HepG2 (cell line): Measurements from ENCODE around the gene SNF8. TPM values are rescaled to one million over a fixed set of nuclear protein-coding genes. Genes with fewer than 3 reads are reported as not detected.

Source experiments
- CEBPB ChIP-seq: IDR thresholded peaks from 2 replicates; pipeline ENCODE4 v1.6.1; 2011; ENCODE audit warnings: low read depth, low read length, improper control_type of control experiment, borderline replicate concordance
- ESRRA ChIP-seq: sonication (generic); formaldehyde crosslinking; IDR thresholded peaks from 2 replicates; pipeline ENCODE4 v1.5.1; 2020; ENCODE audit warnings: mild to moderate bottlenecking, low read depth, missing genetic modification reagents
- GPN1 ChIP-seq: sonication (generic); formaldehyde crosslinking; IDR thresholded peaks from 2 replicates; pipeline ENCODE4 v1.5.1; 2020; ENCODE audit warnings: missing genetic modification reagents, borderline replicate concordance
- HMG20A ChIP-seq: IDR thresholded peaks from 2 replicates; pipeline ENCODE4 v1.6.1; 2016; ENCODE audit warnings: borderline replicate concordance
- HMG20B ChIP-seq: conservative IDR thresholded peaks from 2 replicates; pipeline ENCODE4 v1.6.1; 2016; ENCODE audit warnings: missing genetic modification reagents, missing compliant biosample characterization
- IRF1 ChIP-seq: sonication (generic); formaldehyde crosslinking; IDR thresholded peaks from 2 replicates; pipeline ENCODE4 v1.4.0; 2020; ENCODE audit warnings: low read depth, mild to moderate bottlenecking, missing genetic modification reagents
- ONECUT2 ChIP-seq: sonication (generic); formaldehyde crosslinking; IDR thresholded peaks from 2 replicates; pipeline ENCODE4 v1.4.0; 2020; ENCODE audit warnings: missing genetic modification reagents
- POLR2AphosphoS5 ChIP-seq: IDR thresholded peaks from 2 replicates; pipeline ENCODE4 v1.6.1; 2012; ENCODE audit warnings: low read depth, low read length
- ZFP36L2 ChIP-seq: sonication (generic); formaldehyde crosslinking; IDR thresholded peaks from 2 replicates; pipeline ENCODE4 v1.4.0; 2020; ENCODE audit warnings: missing genetic modification reagents
- ZMAT3 ChIP-seq: sonication (generic); formaldehyde crosslinking; conservative IDR thresholded peaks from 2 replicates; pipeline ENCODE4 v1.7.0; 2021; ENCODE audit warnings: missing genetic modification reagents
- ZNF543 ChIP-seq: sonication (generic); formaldehyde crosslinking; IDR thresholded peaks from 2 replicates; pipeline ENCODE4 v1.4.0; 2020; ENCODE audit warnings: mild to moderate bottlenecking, missing genetic modification reagents
- ZNF678 ChIP-seq: sonication (generic); formaldehyde crosslinking; IDR thresholded peaks from 2 replicates; pipeline ENCODE4 v1.4.0; 2020; ENCODE audit warnings: mild to moderate bottlenecking, missing genetic modification reagents
- ZNF747 ChIP-seq: sonication (generic); formaldehyde crosslinking; IDR thresholded peaks from 2 replicates; pipeline ENCODE4 v1.8.1; 2023; ENCODE audit warnings: missing genetic modification reagents, mild to moderate bottlenecking, borderline replicate concordance
- ZNF788 ChIP-seq: sonication (generic); formaldehyde crosslinking; IDR thresholded peaks from 2 replicates; pipeline ENCODE4 v1.5.0; 2020; ENCODE audit warnings: mild to moderate bottlenecking, missing genetic modification reagents, borderline replicate concordance
- ZSCAN29 ChIP-seq: sonication (generic); formaldehyde crosslinking; conservative IDR thresholded peaks from 2 replicates; pipeline ENCODE4 v1.4.0; 2020; ENCODE audit warnings: mild to moderate bottlenecking, missing genetic modification reagents
- polyA plus RNA-seq, 8 experiments: library from polyadenylated mRNA; depleted of rRNA in 3 of 8; stranded (reverse) in 7 of 8; unstranded in 1 of 8; fragments of >200 nt; fragmentation: Illumina TruSeq in 4 of 8; extraction: Trizol in 4 of 8; gene quantifications; 2 replicates each; pipeline versions ENCODE4 v1.2.1 to v1.2.3, GENCODE V29; 2011 to 2016; ENCODE audit warnings: low read depth in 4 of 8, missing spikeins in 1 of 8, mixed read lengths in 1 of 8; ENCODE audit not compliant: insufficient read depth in 1 of 8
- total RNA-seq, 5 experiments: library from RNA; depleted of rRNA; stranded (reverse); fragments of >200 nt; fragmentation: Illumina TruSeq; extraction: Trizol; gene quantifications; 2 replicates each; pipeline ENCODE4 v1.2.3, GENCODE V29; 2016; ENCODE audit warnings: low read depth in 1 of 5
- TF ChIP-seq, protein P1 (sequence below): sonication (generic); formaldehyde crosslinking; IDR thresholded peaks from 2 replicates; pipeline ENCODE4 v1.4.0; 2020; ENCODE audit warnings: missing genetic modification reagents
- TF ChIP-seq, protein P2 (sequence below): sonication (generic); formaldehyde crosslinking; IDR thresholded peaks from 2 replicates; pipeline ENCODE4 v1.5.1; 2020; ENCODE audit warnings: missing genetic modification reagents, mild to moderate bottlenecking, borderline replicate concordance
- TF ChIP-seq, protein P3 (sequence below): sonication (generic); formaldehyde crosslinking; IDR thresholded peaks from 2 replicates; pipeline ENCODE4 v1.5.1; 2020; ENCODE audit warnings: mild to moderate bottlenecking, missing genetic modification reagents, borderline replicate concordance
- TF ChIP-seq, protein P4 (sequence below), 2 experiments: sonication (generic) in 1 of 2; formaldehyde crosslinking in 1 of 2; IDR thresholded peaks; 2 replicates each; pipeline versions ENCODE4 v1.5.1 to v1.6.1; 2011 to 2020; ENCODE audit warnings: borderline replicate concordance in 1 of 2, low read depth in 1 of 2, low read length in 1 of 2, mild to moderate bottlenecking in 1 of 2, missing genetic modification reagents in 1 of 2, moderate library complexity in 1 of 2

SNF8 gene
- total and polyA plus RNA-seq, 2 of the 13 experiments (the other 11 are each of a cell fraction or from before 2014, with no cell fraction given) = 114 to 153 TPM

DNA sequence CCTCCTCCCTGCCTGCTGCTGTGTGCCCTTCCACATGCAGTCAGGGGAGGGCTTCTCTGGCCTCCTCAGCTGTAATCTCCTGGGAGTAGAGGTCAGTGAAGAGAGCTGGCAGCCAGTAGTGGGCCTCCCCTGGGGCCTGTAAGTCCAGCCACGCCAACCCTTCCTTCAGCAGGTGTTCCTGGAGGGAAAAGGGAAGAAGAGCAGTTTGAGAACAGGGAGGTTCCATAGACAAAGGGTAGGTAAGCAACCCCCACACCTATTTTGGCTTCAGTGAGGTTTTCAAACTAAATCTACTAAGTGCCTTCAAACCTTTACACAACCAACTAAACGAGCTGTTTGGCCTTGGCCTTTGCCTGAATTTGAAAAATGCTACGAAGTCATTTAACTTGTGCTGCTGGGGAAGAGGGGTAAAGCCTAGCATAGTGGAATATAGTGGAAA, 14.2 kb downstream of the SNF8 start (continued):
- TF ChIP-seq, protein P1, sequence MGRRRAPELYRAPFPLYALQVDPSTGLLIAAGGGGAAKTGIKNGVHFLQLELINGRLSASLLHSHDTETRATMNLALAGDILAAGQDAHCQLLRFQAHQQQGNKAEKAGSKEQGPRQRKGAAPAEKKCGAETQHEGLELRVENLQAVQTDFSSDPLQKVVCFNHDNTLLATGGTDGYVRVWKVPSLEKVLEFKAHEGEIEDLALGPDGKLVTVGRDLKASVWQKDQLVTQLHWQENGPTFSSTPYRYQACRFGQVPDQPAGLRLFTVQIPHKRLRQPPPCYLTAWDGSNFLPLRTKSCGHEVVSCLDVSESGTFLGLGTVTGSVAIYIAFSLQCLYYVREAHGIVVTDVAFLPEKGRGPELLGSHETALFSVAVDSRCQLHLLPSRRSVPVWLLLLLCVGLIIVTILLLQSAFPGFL (CRISPR knock-in tag) = no peak
- TF ChIP-seq IRF1 (CRISPR knock-in tag) = no peak
- TF ChIP-seq, protein P2, sequence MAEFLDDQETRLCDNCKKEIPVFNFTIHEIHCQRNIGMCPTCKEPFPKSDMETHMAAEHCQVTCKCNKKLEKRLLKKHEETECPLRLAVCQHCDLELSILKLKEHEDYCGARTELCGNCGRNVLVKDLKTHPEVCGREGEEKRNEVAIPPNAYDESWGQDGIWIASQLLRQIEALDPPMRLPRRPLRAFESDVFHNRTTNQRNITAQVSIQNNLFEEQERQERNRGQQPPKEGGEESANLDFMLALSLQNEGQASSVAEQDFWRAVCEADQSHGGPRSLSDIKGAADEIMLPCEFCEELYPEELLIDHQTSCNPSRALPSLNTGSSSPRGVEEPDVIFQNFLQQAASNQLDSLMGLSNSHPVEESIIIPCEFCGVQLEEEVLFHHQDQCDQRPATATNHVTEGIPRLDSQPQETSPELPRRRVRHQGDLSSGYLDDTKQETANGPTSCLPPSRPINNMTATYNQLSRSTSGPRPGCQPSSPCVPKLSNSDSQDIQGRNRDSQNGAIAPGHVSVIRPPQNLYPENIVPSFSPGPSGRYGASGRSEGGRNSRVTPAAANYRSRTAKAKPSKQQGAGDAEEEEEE = no peak
- no peak for TF ChIP-seq CEBPB
- TF ChIP-seq ZSCAN29 (CRISPR knock-in tag) = 0 out of 2 replicates have a peak, but pooled peaks have one; percentile 26
- TF ChIP-seq HMG20B (CRISPR knock-in tag) = no peak
- TF ChIP-seq ONECUT2 (CRISPR knock-in tag) = no peak
- TF ChIP-seq, protein P3, sequence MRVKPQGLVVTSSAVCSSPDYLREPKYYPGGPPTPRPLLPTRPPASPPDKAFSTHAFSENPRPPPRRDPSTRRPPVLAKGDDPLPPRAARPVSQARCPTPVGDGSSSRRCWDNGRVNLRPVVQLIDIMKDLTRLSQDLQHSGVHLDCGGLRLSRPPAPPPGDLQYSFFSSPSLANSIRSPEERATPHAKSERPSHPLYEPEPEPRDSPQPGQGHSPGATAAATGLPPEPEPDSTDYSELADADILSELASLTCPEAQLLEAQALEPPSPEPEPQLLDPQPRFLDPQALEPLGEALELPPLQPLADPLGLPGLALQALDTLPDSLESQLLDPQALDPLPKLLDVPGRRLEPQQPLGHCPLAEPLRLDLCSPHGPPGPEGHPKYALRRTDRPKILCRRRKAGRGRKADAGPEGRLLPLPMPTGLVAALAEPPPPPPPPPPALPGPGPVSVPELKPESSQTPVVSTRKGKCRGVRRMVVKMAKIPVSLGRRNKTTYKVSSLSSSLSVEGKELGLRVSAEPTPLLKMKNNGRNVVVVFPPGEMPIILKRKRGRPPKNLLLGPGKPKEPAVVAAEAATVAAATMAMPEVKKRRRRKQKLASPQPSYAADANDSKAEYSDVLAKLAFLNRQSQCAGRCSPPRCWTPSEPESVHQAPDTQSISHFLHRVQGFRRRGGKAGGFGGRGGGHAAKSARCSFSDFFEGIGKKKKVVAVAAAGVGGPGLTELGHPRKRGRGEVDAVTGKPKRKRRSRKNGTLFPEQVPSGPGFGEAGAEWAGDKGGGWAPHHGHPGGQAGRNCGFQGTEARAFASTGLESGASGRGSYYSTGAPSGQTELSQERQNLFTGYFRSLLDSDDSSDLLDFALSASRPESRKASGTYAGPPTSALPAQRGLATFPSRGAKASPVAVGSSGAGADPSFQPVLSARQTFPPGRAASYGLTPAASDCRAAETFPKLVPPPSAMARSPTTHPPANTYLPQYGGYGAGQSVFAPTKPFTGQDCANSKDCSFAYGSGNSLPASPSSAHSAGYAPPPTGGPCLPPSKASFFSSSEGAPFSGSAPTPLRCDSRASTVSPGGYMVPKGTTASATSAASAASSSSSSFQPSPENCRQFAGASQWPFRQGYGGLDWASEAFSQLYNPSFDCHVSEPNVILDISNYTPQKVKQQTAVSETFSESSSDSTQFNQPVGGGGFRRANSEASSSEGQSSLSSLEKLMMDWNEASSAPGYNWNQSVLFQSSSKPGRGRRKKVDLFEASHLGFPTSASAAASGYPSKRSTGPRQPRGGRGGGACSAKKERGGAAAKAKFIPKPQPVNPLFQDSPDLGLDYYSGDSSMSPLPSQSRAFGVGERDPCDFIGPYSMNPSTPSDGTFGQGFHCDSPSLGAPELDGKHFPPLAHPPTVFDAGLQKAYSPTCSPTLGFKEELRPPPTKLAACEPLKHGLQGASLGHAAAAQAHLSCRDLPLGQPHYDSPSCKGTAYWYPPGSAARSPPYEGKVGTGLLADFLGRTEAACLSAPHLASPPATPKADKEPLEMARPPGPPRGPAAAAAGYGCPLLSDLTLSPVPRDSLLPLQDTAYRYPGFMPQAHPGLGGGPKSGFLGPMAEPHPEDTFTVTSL = no peak
- TF ChIP-seq ZNF788 (CRISPR knock-in tag) = no peak
- TF ChIP-seq ZNF747 = no peak
- TF ChIP-seq, protein P4, sequence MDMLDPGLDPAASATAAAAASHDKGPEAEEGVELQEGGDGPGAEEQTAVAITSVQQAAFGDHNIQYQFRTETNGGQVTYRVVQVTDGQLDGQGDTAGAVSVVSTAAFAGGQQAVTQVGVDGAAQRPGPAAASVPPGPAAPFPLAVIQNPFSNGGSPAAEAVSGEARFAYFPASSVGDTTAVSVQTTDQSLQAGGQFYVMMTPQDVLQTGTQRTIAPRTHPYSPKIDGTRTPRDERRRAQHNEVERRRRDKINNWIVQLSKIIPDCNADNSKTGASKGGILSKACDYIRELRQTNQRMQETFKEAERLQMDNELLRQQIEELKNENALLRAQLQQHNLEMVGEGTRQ (IDR thresholded peaks at IDR 0.05; ENCODE audit: low read depth, low read length) = no peak
- TF ChIP-seq, protein P4 (CRISPR knock-in tag; IDR thresholded peaks at IDR 0.05; ENCODE audit: borderline replicate concordance) = no peak
- TF ChIP-seq ZFP36L2 = no peak
- TF ChIP-seq POLR2AphosphoS5 = peak; percentile 53; the same call in 1 of the 2 replicates
- TF ChIP-seq ZMAT3 (CRISPR knock-in tag) = no peak
- TF ChIP-seq ZNF678 (CRISPR knock-in tag) = no peak
- no peak for TF ChIP-seq HMG20A
- TF ChIP-seq ZNF543 (CRISPR knock-in tag) = no peak
- TF ChIP-seq GPN1 = no peak
- TF ChIP-seq ESRRA (CRISPR knock-in tag) = no peak
